RCC 7860 (cell line): ENCODE data around the gene KRTAP10-3.

ENCODE experiments used
- DNase-seq: peaks from one replicate; pipeline ENCODE4 v3.0.0-alpha.2; 2015; ENCODE audit warnings: low spot score
- FAIRE-seq: peaks from 2 replicates; lab custom pipeline; 2012; peaks lifted over from hg19 to GRCh38; lab: Jason Lieb, UNC

Gene KRTAP10-3

DNA sequence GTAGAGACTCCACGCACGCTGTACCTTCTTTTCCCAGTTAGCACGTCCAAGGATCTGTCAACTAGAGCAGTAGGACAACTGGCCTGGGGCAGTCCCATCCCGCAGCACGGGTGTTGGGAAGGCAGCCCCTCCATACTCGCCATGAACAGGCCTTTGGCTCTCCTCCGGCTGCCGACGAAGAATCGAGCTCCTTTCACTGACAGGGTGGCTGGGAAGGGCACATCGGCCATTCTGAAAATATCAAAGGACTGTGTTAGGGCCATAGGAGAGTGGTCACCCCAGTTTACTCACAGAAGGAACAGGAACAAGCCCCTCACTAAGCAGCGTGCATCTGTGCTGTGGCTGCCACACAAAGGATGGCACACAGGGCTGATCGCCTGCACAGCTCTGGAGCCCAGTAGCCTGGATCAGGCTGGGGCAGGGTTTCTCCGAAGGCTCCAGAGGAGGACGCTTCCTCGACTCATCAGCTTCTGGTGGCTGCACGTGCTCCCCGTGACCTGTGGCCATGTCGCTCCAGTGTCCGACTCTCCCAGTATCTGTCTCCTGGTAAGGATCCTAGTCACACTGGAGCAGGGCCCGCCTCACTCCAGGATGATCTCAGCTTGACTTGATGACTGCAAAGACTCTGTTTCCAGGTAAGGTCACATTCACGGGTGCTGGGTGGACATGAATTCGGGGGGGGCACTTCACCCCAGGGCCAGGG, 27.5 kb downstream of the KRTAP10-3 start:
- DNase-seq: no peak
- FAIRE-seq: no peak

DNA sequence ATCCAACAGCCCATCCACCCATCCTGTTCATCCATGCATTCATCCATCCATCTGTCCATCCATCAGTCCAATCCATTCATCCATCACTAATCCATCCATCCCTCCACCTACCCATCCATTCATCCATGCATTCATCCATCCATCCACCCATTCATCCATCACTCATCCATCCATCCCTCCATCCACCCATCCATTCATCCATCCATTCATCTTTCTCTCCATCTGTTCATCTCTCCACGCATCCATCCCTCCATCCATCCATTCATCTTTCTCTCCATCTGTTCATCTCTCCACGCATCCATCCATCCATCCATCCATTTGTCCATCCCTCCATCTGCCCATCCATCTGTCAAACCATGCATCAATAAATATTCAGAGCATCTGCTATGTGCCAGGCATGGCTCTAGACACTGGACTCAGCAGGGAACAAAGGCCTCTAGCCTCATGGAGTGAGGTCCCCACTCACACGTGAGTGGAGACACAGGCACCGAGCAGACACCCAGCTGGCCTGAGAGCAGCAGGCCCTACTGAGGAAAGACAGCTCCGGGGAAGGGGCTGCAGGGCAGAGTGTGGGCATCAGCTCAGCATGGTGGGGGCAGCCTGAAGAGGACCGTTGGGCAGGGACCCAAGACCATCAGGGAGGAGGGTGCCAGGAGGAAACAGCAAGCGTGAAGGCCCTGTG, 28.2 kb downstream of the KRTAP10-3 start:
- DNase-seq (no peak), FAIRE-seq (no peak)

DNA sequence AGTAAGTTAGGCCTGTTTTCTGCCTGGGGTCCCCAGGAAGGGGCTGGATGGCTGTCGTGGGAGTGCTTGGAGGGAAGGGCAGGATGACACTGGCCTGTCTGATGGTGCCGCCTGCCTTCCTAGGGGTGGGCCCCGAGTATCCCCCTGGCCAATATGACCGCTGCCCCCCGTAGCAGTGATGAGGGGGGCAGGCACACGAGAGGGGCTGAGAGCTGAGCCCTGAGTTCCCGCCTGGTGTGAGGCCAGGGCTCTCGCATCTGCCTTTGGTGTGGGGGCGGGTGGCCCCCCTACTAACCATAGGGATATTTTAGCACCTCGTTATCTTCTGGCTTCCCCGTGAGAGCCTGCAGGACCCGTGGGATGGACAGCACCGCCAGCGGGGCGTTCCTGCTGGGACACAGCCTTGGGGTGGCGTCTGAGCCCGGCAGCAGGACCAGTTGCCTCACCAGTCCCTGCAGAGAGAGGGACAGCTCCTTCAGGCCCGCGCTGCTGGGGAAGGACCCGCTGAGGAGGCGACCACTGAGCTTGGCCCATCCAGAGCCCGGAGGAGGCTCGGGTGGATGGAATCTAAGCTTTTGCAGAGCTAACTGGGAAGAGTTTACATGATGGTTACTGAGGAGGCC, 29.0 kb downstream of the KRTAP10-3 start:
- DNase-seq (no peak), FAIRE-seq (no peak)

DNA sequence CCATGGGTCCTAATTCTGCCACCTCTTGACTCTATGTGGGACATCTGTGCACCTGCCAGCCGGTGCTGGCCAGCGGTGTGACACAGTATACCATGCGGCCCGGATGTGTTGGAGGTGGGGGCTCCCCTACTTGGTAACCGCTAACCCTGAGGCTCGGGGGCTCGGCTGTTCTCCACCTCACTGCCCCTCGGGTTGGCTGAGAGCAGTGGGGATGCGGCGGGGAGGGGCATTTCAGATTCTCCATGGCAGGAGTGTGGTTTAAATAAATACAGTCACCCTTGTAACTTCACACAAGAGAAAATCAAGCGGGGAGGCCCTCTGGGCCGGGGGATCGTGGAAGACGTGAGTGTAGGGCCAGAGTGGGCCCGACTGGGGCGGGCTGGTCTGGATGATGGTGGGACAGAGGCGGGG, 29.6 kb downstream of the KRTAP10-3 start:
- no peak for DNase-seq
- FAIRE-seq: no peak

DNA sequence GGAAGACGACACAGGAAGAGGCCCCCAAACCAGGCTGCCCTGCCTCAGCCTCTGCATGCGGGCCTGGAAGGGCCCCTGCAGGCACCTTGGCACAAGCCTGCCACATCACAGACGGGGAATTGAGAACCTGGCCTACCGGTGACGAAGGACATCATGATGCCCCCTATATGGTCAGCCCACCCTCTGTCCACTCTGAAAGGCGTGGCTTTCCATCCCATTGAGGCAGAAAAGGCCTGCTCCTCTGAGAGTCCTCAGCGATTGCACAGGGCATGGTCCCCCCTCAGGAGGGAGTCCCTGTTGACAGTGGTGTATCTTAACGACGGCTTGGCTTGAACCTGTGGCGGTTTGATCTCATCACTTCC, 30.0 kb downstream of the KRTAP10-3 start:
- FAIRE-seq (no peak), DNase-seq (no peak)

DNA sequence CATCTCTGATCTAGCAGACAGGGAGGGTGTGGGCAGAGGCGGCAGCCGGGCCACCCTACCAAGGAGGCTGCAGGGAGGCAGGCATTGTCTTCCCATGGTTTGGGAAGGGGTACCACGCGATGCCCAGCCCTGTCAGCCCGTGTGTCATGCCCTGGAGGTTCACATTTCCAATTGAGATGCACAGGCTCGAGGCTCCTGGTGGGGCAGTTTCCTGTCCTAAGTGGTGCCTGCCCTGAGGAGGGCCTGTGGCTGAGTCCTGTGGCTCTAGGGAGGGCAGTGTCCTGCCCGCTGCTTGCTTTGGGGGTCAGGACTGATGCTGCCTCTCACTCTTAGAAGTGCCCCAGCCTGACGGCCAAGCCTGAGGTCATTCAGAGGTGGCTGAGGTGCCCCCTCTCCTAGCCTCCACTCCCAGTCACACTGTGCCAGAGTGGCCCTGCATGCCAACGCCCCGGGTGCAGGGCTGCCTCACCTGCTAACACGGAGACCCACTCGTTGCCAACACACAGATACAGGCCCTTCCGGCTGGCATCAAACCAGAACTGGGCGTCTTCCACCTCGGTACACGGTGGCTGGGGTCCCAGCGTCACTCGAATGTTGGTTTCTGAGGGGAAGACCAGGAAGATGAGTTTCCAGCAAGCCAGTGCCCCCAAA, 30.5 kb downstream of the KRTAP10-3 start:
- no peak for FAIRE-seq
- DNase-seq: no peak

DNA sequence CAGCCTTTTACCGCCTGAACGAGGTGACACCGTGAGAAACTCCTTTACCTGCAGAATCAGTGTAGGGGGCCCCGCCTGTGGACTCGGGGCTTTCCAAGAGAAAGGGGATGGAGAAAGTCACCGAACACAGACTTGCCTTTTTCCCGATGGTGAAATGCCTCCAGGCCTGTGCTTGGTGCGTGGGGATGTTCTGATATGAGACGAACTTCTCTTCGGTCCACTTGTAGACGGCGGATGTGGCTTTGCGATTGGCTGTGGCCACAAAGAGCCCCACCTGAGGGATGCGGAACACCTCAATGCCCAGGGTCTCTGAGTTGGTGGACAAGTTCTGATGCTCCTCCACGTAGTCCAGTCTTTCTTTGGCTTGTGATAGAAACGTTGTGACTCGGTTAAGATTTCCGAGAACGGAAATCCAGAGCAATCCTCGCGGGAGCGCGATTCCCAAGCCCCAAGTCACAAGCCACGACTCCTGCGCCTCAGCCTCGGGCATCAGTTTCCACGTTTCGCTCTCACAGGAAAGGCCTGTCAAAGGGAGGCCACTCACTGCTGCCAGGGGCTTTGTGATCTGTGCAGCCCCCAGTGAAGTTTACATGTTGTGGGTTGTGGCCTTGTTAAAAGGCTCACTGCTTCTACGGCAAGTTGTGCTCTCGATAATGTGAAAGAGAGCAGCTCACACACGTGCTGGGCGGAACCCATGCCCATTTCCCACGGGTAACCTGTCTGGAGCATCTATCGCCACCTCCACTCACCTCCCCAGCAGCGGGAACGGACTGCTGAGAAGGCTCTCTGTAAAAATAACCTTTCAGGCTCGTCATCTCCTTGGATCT, 31.2 kb downstream of the KRTAP10-3 start:
- no peak for DNase-seq
- FAIRE-seq: no peak

DNA sequence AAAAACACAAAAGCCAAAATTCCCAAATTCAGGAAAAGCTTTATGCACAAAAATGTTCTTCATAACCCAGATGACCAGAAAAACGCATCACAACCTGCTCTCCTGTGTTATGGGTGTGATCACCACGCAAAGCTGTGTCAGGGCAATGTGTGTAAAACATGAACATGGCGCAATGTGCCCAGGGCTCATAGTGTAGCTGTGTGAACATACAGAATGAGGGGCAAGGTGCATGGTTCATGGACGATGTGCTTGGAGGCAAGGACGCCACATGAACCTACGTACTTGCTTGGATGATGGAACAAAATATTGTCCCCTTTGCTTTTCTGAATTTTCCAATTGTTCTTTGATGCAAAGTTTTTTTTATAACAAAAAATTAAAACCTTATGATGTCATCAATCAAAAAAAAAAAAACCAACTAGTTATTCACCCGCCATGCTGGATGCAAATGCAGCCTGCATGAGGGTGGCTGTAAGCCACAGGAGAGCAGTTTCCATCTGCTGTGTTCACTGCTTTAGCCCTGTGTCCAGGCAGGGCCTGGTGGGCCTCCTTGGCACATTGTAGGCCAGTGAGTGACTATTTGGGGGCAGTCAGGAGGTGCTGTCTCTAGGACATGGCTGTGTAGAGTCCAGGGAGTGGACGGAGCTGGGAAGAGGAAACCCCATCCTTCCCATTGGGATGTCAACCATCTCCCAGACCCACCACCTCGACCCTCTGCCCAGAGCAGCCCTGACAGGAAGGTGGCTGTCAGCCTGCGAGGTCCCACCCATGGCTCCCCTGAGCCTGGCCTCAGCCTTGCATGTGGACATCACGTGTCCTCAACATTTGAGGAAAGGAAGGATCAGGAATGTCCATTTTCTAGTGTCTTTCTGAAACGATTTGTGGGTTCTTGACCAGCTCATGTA, 32.2 kb downstream of the KRTAP10-3 start:
- FAIRE-seq (no peak), DNase-seq (no peak)

DNA sequence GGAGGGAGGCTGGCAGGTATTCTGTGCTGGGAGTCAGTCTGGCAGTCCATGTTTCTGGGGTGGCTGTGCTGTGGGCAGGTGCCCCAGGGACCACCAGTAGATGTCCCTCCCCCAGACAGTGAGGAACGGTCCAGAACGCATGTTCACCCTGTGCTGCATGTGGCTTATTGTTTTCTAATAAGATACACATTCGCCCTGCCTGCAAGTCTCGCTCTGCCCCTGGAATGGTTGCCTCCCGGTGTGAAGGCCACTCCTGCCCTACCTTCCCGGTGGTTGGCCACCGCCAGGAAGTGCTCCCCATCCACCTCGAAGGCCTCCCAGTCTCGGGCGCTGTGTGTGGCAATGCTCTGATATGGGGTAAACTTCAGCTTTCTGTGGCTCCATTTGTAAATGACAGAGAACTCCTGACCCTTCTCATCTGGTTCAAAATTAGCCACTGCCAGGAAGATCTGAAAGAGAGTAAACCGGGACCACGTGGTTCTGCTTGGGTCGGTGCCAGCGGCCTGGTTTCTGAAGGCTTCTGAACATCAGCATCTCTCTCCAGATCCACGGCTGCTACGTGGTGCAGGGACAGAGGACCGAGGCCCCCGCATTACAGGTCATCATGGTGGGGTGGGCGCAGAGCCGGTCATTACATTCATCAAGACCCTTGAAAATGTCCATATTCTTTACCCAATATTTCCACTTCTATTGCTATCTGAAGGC, 33.1 kb downstream of the KRTAP10-3 start:
- FAIRE-seq: no peak
- DNase-seq: no peak

DNA sequence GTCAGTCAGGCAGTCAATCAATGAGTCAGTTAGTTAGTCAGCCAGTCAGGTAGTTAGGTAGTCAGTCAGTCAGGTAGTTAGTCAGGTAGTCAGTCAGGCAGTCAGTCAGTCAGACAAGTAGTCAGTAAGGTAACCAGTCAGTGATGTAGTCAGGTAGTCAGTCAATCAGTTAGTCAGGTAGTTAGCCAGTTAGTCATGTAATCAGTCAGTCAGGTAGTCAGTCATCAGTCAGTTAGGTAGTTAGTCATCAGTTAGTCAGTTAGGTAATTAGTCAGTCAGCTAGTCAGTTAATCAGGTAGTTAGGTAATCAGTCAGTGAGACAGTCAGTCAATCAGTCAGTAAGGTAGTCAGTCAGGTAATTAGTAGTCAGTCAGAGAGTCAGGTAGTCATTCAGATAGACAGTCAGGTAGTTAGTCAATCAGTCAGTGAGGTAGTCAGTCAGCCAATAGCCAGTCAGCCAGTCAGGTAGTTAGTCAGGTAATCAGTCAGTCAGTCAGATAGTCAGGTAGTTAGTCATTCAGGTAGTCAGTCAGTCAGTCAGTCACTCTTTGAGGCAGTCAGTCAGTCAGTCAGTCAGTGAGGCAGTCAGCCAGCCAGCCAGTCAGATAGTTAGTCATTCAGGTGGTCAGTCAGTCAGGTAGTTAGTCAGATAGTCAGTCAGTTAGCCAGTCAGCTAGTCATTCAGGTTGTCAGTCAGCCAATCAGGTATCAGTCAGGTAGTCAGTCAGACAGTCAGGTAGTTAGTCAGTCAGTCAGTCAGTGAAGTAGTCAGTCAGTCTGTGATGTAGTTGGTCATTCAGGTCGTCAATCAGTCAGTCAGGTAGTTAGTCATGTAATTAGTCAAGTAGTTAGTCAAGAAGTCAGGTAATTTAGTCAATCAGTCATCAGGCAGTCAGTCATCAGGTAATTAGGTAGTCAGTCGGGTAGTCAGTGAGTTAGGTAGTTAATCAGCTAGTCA, 33.9 kb downstream of the KRTAP10-3 start:
- FAIRE-seq (no peak), DNase-seq (no peak)

DNA sequence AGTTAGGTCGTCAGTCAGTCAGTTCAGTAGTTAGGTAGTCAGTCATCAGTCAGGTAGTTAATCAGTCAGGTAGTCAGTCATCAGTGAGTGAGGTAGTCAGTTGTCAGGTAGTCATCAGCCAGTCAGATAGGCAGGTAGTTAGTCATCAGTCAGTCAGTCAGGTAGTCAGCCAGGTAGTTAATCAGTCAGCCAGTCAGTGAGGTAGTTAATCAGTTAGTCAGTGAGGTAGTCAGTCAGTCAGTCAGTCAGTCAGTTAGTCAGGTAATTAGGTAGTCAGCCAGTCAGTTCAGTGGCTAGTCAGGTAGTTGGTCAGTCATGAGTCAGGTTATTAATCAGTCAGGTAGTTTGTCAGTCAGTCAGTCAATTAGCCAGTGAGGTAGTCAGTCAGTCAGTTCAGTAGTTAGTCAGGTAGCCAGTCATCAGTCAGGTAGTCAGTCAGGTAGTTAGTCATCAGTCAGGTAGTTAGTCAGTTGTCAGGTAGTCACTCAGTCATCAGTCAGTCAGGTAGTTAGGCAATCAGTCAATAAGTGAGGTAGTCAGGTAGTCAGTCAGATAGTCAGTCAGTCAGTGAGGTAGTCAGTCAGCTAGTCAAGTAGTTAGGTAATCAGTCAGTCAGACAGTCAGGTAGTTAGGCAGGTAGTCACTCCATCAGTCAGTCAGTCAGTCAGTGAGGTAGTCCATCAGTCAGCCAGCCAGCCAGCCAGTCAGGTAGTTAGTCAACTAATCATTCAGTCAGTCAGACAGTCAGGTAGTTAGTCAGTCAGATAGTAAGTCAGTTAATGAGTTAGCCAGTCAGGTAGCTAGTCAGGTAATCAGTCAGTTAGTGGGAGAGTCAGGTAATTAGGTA, 34.8 kb downstream of the KRTAP10-3 start:
- FAIRE-seq (no peak), DNase-seq (no peak)

DNA sequence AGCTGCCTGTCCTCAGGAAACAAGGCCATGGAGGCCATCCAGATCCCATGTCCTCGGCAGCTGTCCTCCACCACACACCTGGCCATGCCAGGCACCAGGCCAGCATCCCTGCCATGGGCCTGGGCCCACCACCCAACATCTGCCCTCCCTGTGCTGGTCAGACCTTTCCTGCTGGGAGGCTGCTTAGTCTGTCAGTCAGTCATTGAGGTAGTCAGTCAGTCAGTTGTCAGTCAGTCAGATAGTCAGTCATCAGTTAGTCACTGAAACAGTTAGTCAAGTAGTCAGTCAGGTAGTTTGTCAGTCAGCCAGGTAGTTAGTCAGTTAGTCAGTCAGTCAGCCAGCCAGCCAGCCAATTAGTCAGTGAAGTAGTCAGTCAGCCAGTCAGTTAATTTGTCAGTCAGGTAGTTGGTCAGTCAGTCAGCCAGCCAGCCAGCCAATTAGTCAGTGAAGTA, 35.8 kb downstream of the KRTAP10-3 start:
- DNase-seq (no peak), FAIRE-seq (no peak)

DNA sequence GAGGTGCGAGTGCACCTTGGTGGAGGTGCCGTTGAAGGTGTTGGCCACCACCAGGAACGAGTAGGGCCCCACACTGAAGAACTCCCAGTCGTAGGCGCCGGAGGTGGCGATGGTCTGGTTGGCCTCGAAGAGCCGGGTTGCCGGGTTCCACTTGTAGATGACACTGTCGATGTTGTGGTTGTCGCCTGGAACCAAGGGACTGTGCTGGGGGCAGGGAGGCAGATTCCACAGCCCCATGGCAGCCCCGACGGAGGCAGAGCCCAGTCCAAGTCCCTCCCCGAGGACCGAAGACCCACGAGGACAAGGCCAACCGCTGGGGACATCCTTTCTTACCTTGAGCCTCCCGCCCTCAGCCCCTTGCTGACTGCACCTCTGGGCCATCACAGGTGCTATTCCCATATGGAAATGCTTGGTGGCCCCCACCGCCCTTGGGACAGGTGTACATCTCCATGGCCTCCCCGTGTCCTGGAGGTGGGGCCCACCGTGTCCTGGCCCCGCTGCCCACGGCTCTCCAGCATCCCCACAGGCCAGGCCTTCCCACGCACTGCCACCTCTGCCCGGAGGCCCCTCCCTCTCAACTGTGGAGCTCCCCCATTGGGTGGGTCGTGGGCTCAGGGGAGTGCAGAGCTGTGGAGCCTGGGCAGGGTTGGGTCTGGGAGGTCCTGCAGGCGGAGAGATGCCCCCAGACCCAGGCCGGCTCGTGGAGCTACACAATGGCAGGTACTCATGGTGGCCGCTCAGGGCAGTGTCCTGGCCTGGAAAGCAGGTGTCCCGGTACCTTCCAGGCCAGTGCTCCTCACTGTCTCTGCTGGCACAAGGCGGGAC, 36.5 kb downstream of the KRTAP10-3 start:
- FAIRE-seq: no peak
- no peak for DNase-seq

DNA sequence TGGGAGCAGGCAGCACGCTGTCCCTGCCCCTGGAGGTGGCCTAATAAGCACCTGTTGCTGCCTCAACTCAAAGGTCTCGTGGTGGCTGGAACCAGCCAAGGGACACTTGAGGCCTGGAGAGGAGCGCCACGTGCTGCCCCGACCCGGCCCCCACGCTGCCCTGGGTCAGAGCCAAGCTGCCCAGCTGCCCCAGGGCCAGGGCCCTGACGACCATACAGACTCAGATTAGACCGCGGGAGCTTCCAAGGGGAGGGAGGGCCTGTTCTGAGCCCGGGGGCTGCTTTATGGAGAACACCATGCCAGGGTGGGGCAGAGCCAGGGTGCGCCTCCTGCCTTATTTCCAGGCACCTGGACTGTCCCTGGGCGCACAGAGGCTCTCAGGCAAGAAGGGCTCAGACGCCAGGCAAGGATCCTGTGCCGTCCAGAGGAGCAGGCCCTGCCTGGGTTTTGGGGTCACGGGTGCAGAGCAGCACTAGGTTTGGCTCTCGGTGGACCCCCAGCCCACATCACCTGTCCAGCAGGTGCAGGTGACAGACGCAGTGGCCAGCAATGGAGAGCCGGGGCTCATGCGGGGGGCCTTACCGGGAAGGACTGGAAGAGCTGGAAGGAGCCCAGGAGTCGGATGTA, 37.2 kb downstream of the KRTAP10-3 start:
- FAIRE-seq: no peak

DNA sequence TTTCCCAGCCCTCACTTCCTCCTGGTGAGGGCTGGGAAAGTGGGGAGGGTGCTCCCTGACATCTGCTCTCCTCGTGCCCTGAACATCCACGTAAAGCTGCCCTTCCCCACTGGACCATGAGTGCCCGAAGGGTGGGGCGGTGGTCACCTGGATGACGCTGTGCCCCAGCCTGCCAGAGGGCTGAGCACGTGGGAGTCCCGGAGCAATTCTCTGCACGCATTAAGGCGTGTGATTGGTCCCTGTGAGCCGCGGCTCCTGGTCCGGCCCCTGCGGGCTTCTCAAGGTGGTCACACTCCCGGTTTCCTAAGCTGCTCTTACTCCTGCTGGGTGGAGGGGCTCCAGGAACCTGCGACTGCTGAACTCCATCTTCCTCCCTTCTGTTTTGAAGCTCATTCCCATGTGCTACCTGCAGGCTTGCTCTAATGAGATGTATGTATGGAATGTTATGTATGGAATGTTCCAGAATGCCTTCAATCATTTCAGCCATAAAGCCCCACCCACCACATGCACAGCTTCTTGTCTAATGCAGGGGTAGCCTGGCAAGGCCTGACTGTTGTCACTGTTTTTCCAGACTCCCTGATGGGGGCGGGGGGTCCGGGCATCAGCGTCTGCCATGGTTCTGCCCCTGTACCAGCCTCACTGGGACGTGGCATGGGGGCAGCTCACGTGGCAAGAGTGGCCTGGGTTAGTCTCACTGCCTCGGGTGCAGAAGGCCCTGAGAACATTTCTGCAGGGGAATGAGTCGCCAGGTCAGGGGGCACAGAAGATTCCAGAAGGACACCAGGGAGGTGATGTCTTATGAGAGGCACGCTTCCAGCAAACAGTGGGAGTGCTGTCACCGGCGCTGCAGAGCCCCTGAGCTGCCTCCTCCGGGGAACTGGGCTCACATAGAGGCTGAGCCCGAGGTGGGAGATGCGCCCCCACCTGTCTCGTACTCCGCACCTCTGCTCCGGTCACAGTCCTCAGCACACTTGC, 38.0 kb downstream of the KRTAP10-3 start:
- no peak for FAIRE-seq
- no peak for DNase-seq

More for the DNA sequence above, 37.2 kb downstream of the KRTAP10-3 start:
- no peak for DNase-seq
